ENCODE data around the gene ZCCHC7. TPM values are rescaled to one million over a fixed set of nuclear protein-coding genes. Genes with fewer than 3 reads are reported as not detected.
"Not testable (repeated sequence)": the region's sequence is repeated elsewhere in the genome, so short reads cannot be mapped to it uniquely, and the experiment has no call there.

ZCCHC7 gene
- total and polyA plus RNA-seq, 2 experiments from 2014 or later: 15.3 to 19.4 TPM

DNA sequence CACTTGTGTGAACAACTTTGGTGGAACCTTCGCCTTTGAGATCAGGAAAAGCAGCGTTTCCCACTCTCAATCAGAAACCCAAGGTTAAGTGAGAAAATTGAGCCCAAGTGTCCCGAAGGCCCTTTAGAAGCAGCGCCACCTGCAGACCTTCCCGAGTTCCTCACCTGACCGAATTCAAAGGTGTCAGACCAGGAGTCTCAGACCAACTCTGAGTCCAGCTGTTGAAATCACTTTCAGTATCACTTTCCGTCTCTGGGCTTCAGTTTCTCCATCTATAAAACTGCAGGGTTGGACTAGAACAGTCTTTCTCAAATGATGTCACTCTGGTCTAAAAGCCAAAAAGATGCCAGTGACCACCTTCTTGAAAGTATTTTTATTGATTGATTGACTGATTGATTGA, 270.4 kb downstream of the ZCCHC7 start:
- no peaks in the 10 kb centered on the region for H3K36me3 ChIP-seq (ENCODE audit: low read depth)
- 28 to 44% methylated on average over 7 of the region's 7 CpGs for WGBS, 2 experiments (ENCODE audit: low coverage in 1 of 2, low lambda C conversion rate in 2 of 2, missing lambda C conversion rate in 2 of 2)
- H3F3A ChIP-seq (ENCODE audit: insufficient read depth): no peaks in the 10 kb centered on the region
- in situ Hi-C loops (cut with MboI): no loop called here
- H3K79me2 ChIP-seq (ENCODE audit: insufficient read depth): no peaks in the 10 kb centered on the region
- no peaks in the 10 kb centered on the region for H3K27me3 ChIP-seq (replicated peaks; ENCODE audit: insufficient read depth)
- DNase-seq: peak; percentile 10
- H2AFZ ChIP-seq: no peak overlapping the region
- H3K4me1 ChIP-seq (ENCODE audit: insufficient read depth): no peaks in the 10 kb centered on the region
- no peak for TF ChIP-seq EZH2 (IDR thresholded peaks at IDR 0.05; ENCODE audit: insufficient read depth, poor library complexity, severe bottlenecking)
- H3K27ac ChIP-seq: no peak overlapping the region
- H3K9me2 ChIP-seq (ENCODE audit: insufficient read depth): no peaks in the 10 kb centered on the region
- no peak overlapping the region for H3K4me3 ChIP-seq
- H3K9ac ChIP-seq: no peak overlapping the region
- no peaks in the 10 kb centered on the region for H4K20me1 ChIP-seq (ENCODE audit: insufficient read depth)
- H3K4me2 ChIP-seq (ENCODE audit: unreplicated experiment): no peak overlapping the region
- no peaks in the 10 kb centered on the region for H3K9me3 ChIP-seq (ENCODE audit: low read depth)

DNA sequence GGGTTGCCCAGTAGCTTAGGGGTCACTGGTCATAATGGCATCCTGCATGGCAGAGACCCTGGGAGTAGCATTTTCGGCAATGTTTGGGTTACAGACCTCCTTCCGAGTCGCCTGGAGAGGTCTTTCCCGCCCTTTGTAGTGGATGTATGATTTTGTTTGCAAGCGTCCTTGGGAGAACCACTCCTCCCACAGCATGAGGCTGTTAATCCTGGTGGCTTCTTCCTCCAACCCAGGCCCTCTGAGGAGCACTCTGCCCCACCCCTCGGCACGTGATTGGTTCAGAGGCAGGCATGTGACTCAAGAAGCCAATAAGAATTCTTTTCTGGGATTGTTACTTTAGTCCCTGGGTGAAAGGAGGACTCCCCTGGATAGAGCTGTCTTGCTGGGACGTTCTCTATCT, 271.9 kb downstream of the ZCCHC7 start:
- Histone ChIP-seq H3K36me3 (ENCODE audit: low read depth) (no peaks in the 10 kb centered on the region), H3F3A (ENCODE audit: insufficient read depth) (no peaks in the 10 kb centered on the region), H3K79me2 (ENCODE audit: insufficient read depth) (no peaks in the 10 kb centered on the region), H2AFZ (no peak overlapping the region), H3K27me3 (replicated peaks; ENCODE audit: insufficient read depth) (no peaks in the 10 kb centered on the region), H3K4me2 (ENCODE audit: unreplicated experiment) (no peak overlapping the region), H3K9me2 (ENCODE audit: insufficient read depth) (no peaks in the 10 kb centered on the region), H3K27ac (no peak overlapping the region), H3K9ac (no peak overlapping the region), H3K9me3 (ENCODE audit: low read depth) (no peaks in the 10 kb centered on the region), H3K4me1 (ENCODE audit: insufficient read depth) (no peaks in the 10 kb centered on the region), H4K20me1 (ENCODE audit: insufficient read depth) (no peaks in the 10 kb centered on the region), H3K4me3 (no peak overlapping the region)
- TF ChIP-seq EZH2phosphoT487 (IDR thresholded peaks at IDR 0.05; ENCODE audit: insufficient read depth, low read depth) (no peak), EZH2 (IDR thresholded peaks at IDR 0.05; ENCODE audit: insufficient read depth, poor library complexity, severe bottlenecking) (no peak)
- DNase-seq: no peak
- 73 to 80% methylated on average over 8 of the region's 8 CpGs for WGBS, 2 experiments (ENCODE audit: low coverage in 1 of 2, low lambda C conversion rate in 2 of 2, missing lambda C conversion rate in 2 of 2)
- in situ Hi-C loops (cut with MboI): no loop called here

DNA sequence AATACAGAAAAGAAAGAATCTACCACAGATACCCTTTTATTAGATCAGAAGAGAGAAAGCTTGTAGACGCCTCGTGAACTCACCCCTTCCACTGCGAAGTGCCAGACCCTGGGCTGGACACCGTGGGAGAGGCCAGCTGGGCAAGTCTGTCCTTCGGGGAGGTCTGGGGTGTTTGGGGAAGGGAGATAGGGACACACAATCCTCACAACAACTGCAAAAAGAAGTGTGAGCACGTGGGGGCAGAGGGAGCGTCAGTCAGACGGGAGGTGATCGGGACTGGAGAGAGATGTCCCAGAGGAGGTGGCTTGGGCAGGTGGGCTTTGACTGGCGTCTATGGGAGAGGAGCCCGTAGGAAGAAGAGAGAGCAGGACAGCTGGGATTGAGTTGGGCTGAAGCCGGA, 274.9 kb downstream of the ZCCHC7 start:
- DNase-seq: no peak
- Histone ChIP-seq H3K79me2 (ENCODE audit: insufficient read depth) (no peaks in the 10 kb centered on the region), H3K27me3 (replicated peaks; ENCODE audit: insufficient read depth) (no peaks in the 10 kb centered on the region), H3K9ac (no peak overlapping the region), H3K36me3 (ENCODE audit: low read depth) (no peaks in the 10 kb centered on the region), H3K4me1 (ENCODE audit: insufficient read depth) (no peaks in the 10 kb centered on the region), H3K9me2 (ENCODE audit: insufficient read depth) (no peaks in the 10 kb centered on the region), H3K4me2 (ENCODE audit: unreplicated experiment) (no peak overlapping the region), H3F3A (ENCODE audit: insufficient read depth) (no peaks in the 10 kb centered on the region), H3K4me3 (no peak overlapping the region), H3K27ac (no peak overlapping the region), H4K20me1 (ENCODE audit: insufficient read depth) (no peaks in the 10 kb centered on the region), H3K9me3 (ENCODE audit: low read depth) (no peaks in the 10 kb centered on the region), H2AFZ (no peak overlapping the region)
- 57 to 64% methylated on average over 12 of the region's 12 CpGs for whole genome bisulfite sequencing, 2 experiments (ENCODE audit: low coverage in 1 of 2, low lambda C conversion rate in 2 of 2, missing lambda C conversion rate in 2 of 2)
- TF ChIP-seq EZH2phosphoT487 (IDR thresholded peaks at IDR 0.05; ENCODE audit: insufficient read depth, low read depth) (no peak), EZH2 (IDR thresholded peaks at IDR 0.05; ENCODE audit: insufficient read depth, poor library complexity, severe bottlenecking) (no peak)
- in situ Hi-C loops (cut with MboI): no loop called here

DNA sequence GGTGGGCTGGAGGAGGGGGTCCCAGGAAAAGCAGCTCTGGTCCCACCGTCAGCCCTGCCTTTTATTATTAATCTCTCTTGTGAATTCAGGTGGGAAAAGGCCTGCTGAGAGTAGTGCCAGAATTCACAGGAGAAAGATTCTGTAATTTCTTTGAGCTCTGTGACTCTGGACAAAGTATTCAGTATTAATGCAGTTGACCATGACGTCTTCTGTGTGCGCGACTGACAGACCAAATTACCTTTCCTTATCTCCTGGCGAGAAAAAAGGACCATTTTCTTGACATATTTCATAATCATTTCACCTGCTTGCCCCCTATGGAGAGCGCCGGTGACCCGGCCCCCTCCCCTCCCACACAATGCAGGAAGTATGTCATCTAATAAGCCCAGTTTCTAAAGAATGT, 275.3 kb downstream of the ZCCHC7 start:
- in situ Hi-C loops (cut with MboI): no loop called here
- Histone ChIP-seq H3K4me3 (no peak overlapping the region), H3K36me3 (ENCODE audit: low read depth) (no peaks in the 10 kb centered on the region), H4K20me1 (ENCODE audit: insufficient read depth) (no peaks in the 10 kb centered on the region), H3K4me1 (ENCODE audit: insufficient read depth) (no peaks in the 10 kb centered on the region), H3K9me2 (ENCODE audit: insufficient read depth) (no peaks in the 10 kb centered on the region), H3K9me3 (ENCODE audit: low read depth) (no peaks in the 10 kb centered on the region), H3K27me3 (replicated peaks; ENCODE audit: insufficient read depth) (no peaks in the 10 kb centered on the region), H3K27ac (no peak overlapping the region), H3F3A (ENCODE audit: insufficient read depth) (no peaks in the 10 kb centered on the region), H3K9ac (no peak overlapping the region), H3K79me2 (ENCODE audit: insufficient read depth) (no peaks in the 10 kb centered on the region), H3K4me2 (ENCODE audit: unreplicated experiment) (no peak overlapping the region), H2AFZ (no peak overlapping the region)
- whole genome bisulfite sequencing, 2 experiments (ENCODE audit: low coverage in 1 of 2, low lambda C conversion rate in 2 of 2, missing lambda C conversion rate in 2 of 2): 74 to 75% methylated on average over 8 of the region's 8 CpGs
- TF ChIP-seq EZH2phosphoT487 (IDR thresholded peaks at IDR 0.05; ENCODE audit: insufficient read depth, low read depth) (no peak), EZH2 (IDR thresholded peaks at IDR 0.05; ENCODE audit: insufficient read depth, poor library complexity, severe bottlenecking) (no peak)
- no peak for DNase-seq

DNA sequence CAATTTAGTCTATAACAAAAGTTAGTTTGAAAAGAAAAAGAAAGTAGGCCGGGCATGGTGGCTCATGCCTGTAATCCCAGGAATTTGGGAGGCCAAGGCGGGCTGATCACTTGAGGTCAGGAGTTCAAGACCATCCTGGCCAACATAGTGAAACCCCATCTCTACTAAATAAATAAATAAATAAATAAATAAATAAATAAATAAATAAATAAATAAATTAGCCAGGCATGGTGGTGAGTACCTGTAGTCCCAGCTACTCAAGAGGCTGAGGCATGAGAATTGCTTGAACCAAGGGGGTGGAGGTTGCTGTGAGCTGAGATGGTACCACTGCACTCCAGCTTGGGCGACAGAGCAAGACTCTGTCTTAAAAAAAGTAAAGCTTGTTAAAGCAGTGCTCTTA, 277.6 kb downstream of the ZCCHC7 start:
- H2AFZ ChIP-seq; H3K4me1 ChIP-seq (ENCODE audit: insufficient read depth); H3K9me2 ChIP-seq (ENCODE audit: insufficient read depth); H3K4me3 ChIP-seq; H3K27me3 ChIP-seq (replicated peaks; ENCODE audit: insufficient read depth); H3K9ac ChIP-seq; H3K4me2 ChIP-seq (ENCODE audit: unreplicated experiment); H3F3A ChIP-seq (ENCODE audit: insufficient read depth); H4K20me1 ChIP-seq (ENCODE audit: insufficient read depth); H3K79me2 ChIP-seq (ENCODE audit: insufficient read depth); H3K36me3 ChIP-seq (ENCODE audit: low read depth); in situ Hi-C loops (cut with MboI); H3K9me3 ChIP-seq (ENCODE audit: low read depth); H3K27ac ChIP-seq; DNase-seq: not testable (repeated sequence)
- WGBS, 2 experiments (ENCODE audit: low coverage in 1 of 2, low lambda C conversion rate in 2 of 2, missing lambda C conversion rate in 2 of 2): 64 to 70% methylated on average over 3 of the region's 3 CpGs

All from GM23248 (cell line).